Upper lobe of left lung (tissue), 6 donors: ENCODE measurements around the gene LBX1. TPM values are rescaled to one million over a fixed set of nuclear protein-coding genes. Genes with fewer than 3 reads are reported as not detected.

ENCODE experiments used
- ATAC-seq, 2 donors: fragments of 200-7000 bp; cut with Tn5 transposase; one replicate each; pipeline ENCODE4 v1.9.1; 2022; ENCODE audit warnings: mild to moderate bottlenecking in 2 of 2, moderate library complexity in 2 of 2; ENCODE audit not compliant: low FRiP score in 2 of 2
- DNase-seq, 2 donors: peaks; one replicate each; pipeline ENCODE4 v3.0.0-alpha.2; 2019 to 2020
- H3K27ac ChIP-seq, 4 donors: fragments of 200-600 bp; sonication (generic); one replicate each; pipeline ENCODE4 v1.5.1; 2016 to 2019
- H3K27me3 ChIP-seq, 4 donors: fragments of 200-600 bp; sonication (generic); one replicate each; pipeline ENCODE4 v1.5.1; 2017 to 2019
- H3K36me3 ChIP-seq, 4 donors: fragments of 200-600 bp; sonication (generic); one replicate each; pipeline ENCODE4 v1.5.1; 2016 to 2019
- H3K4me1 ChIP-seq, 4 donors: fragments of 200-600 bp; sonication (generic); one replicate each; pipeline ENCODE4 v1.5.1; 2018 to 2019
- H3K4me3 ChIP-seq, 4 donors: fragments of 200-600 bp; sonication (generic); one replicate each; pipeline ENCODE4 v1.5.1; 2017 to 2019; ENCODE audit warnings: mild to moderate bottlenecking in 2 of 4, moderate library complexity in 1 of 4
- H3K9me3 ChIP-seq, 4 donors: fragments of 200-600 bp; sonication (generic); one replicate each; pipeline ENCODE4 v1.5.1; 2018 to 2019
- CTCF ChIP-seq, 6 experiments: fragments of 450-650 bp in 4 of 6; fragments of 200-600 bp in 2 of 6; sonication (generic) in 2 of 6; IDR thresholded peaks; one replicate each; pipeline ENCODE4 v1.5.1; 2016 to 2019; ENCODE audit warnings: antibody characterized with exemption in 6 of 6
- EP300 ChIP-seq, 4 donors: sonication (generic); formaldehyde crosslinking; IDR thresholded peaks; one replicate each; pipeline ENCODE4 v1.5.1; 2017; ENCODE audit warnings: antibody characterized with exemption in 4 of 4, control low read depth in 2 of 4
- POLR2A ChIP-seq, 4 donors: fragments of 450-650 bp; IDR thresholded peaks; one replicate each; pipeline ENCODE4 v1.5.1; 2016 to 2017; ENCODE audit warnings: antibody characterized with exemption in 4 of 4, mild to moderate bottlenecking in 2 of 4
- POLR2AphosphoS5 ChIP-seq, 2 donors: sonication (generic); formaldehyde crosslinking; IDR thresholded peaks; one replicate each; pipeline ENCODE4 v1.5.1; 2017; ENCODE audit warnings: antibody characterized with exemption in 2 of 2
- WGBS, 2 donors: methylation state at CpG; one replicate each; pipeline ENCODE4 v1.1.5; 2017 to 2018; 5-methylcytosine and 5-hydroxymethylcytosine counted together
- total RNA-seq, 6 donors: library from RNA; depleted of rRNA in 4 of 6; stranded (reverse); fragments of >200 nt in 4 of 6; gene quantifications; one replicate each; pipeline versions ENCODE4 v1.1.0 to v1.2.1, GENCODE V29; 2016 to 2021
- donor health status: DM: no; HTN: no; CAD: no; lungs with moderate emphysema.
- donor health status: DM: no; HTN: yes; CAD: no; lungs with severe emphysema.

LBX1 gene
- total RNA-seq, 6 donors from 2014 or later: 0.11 to 0.20 TPM; not detected in 4

GRCh38 chr10:101231092-101231491 lies 1.8 kb upstream of the LBX1 start:
- DNase-seq (peak in 1 of 2 donors; percentile 18), ATAC-seq (no peak)
- no peak for TF ChIP-seq POLR2AphosphoS5 (IDR thresholded peaks at IDR 0.05)
- Histone ChIP-seq H3K4me1 (peaks cover 35 to 42% (median 36%) of the 10 kb centered on the region in 4 donors), H3K9me3 (no peaks in the 10 kb centered on the region), H3K27me3 (peaks cover 4 to 92% (median 54%) of the 10 kb centered on the region in 4 donors), H3K27ac (no peak overlapping the region), H3K4me3 (no peak overlapping the region), H3K36me3 (no peaks in the 10 kb centered on the region)
- WGBS, 2 donors: 51 to 52% methylated on average over 6 to 7 of the region's 7 CpGs

GRCh38 chr10:101230183-101230917 lies 1.1 kb upstream of the LBX1 start:
- Histone ChIP-seq H3K9me3 (no peaks in the 10 kb centered on the region), H3K27ac (no peak overlapping the region), H3K36me3 (no peaks in the 10 kb centered on the region), H3K27me3 (peaks cover 4 to 93% (median 58%) of the 10 kb centered on the region in 4 donors), H3K4me1 (peaks cover 42 to 47% (median 43%) of the 10 kb centered on the region in 4 donors), H3K4me3 (peak overlapping the region in 3 of 4 donors; percentile 15 to 40 (median 34))
- ATAC-seq (peak in 1 of 2 donors; percentile 34), DNase-seq (peak in 1 of 2 donors; percentile 88)
- TF ChIP-seq POLR2A (IDR thresholded peaks at IDR 0.05) (no peak), CTCF (IDR thresholded peaks at IDR 0.05) (no peak), POLR2AphosphoS5 (IDR thresholded peaks at IDR 0.05) (no peak)
- WGBS, 2 donors: 17 to 19% methylated on average over 8 to 9 of the region's 31 CpGs

GRCh38 chr10:101228966-101229265 lies 347 bp downstream of the LBX1 start:
- Histone ChIP-seq H3K9me3 (peaks cover 0 to 1% (median 0%) of the 10 kb centered on the region in 4 donors), H3K27me3 (peaks cover 8 to 94% (median 71%) of the 10 kb centered on the region in 4 donors), H3K4me1 (peaks cover 52 to 61% (median 55%) of the 10 kb centered on the region in 4 donors), H3K36me3 (no peaks in the 10 kb centered on the region), H3K4me3 (peak overlapping the region in 3 of 4 donors; percentile 15 to 40 (median 34)), H3K27ac (no peak overlapping the region)
- no peak for TF ChIP-seq POLR2AphosphoS5 (IDR thresholded peaks at IDR 0.05)
- ATAC-seq (no peak), DNase-seq (no peak)
- WGBS, 2 donors: 3% methylated on average over 22 to 23 of the region's 34 CpGs

GRCh38 chr10:101228153-101228965 lies 904 bp downstream of the LBX1 start:
- H3K4me3 ChIP-seq: peak overlapping the region in 3 of 4 donors; percentile 15 to 34 (median 24)
- H3K27ac ChIP-seq: no peak overlapping the region
- WGBS, 2 donors: 10 to 12% methylated on average over 4 to 64 of the region's 82 CpGs
- ATAC-seq (no peak), DNase-seq (peak in 1 of 2 donors; percentile 85)
- TF ChIP-seq CTCF (IDR thresholded peaks at IDR 0.05) (no peak), POLR2A (IDR thresholded peaks at IDR 0.05) (no peak), POLR2AphosphoS5 (IDR thresholded peaks at IDR 0.05) (no peak), EP300 (IDR thresholded peaks at IDR 0.05) (no peak)
- peaks cover 8 to 94% (median 74%) of the 10 kb centered on the region in 4 donors for H3K27me3 ChIP-seq
- H3K36me3 ChIP-seq: no peaks in the 10 kb centered on the region
- peaks cover 0 to 4% (median 0%) of the 10 kb centered on the region in 4 donors for H3K9me3 ChIP-seq
- peaks cover 56 to 67% (median 59%) of the 10 kb centered on the region in 4 donors for H3K4me1 ChIP-seq

GRCh38 chr10:101227429-101228152 lies 1.7 kb downstream of the LBX1 start:
- Histone ChIP-seq H3K27me3 (peaks cover 8 to 98% (median 75%) of the 10 kb centered on the region in 4 donors), H3K4me3 (peak overlapping the region in 3 of 4 donors; percentile 15 to 31 (median 28)), H3K4me1 (peaks cover 64 to 75% (median 66%) of the 10 kb centered on the region in 4 donors), H3K36me3 (no peaks in the 10 kb centered on the region), H3K9me3 (peaks cover 0 to 4% (median 0%) of the 10 kb centered on the region in 4 donors), H3K27ac (no peak overlapping the region)
- WGBS, 2 donors: 8 to 26% methylated on average over 11 to 33 of the region's 43 CpGs
- DNase-seq: no peak
- TF ChIP-seq EP300 (IDR thresholded peaks at IDR 0.05): no peak
- ATAC-seq: no peak
